GM12874 (cell line): ENCODE measurements around the gene PTGDS.

Experiments
- CTCF ChIP-seq: IDR thresholded peaks from 2 replicates; pipeline ENCODE4 v1.5.1; 2011; ENCODE audit warnings: low read depth, mild to moderate bottlenecking, control low read depth, low read length, moderate library complexity; ENCODE audit not compliant: insufficient read depth

Gene PTGDS

GRCh38 chr9:136977223-136977622 lies at the start of gene PTGDS:
TSS of gene PTGDS (plus strand) at chr9:136977504. CDS start at chr9:136977579, 75 bp downstream.
- no peak for TF ChIP-seq CTCF

- no peak for TF ChIP-seq CTCF
These were observed 48.7 kb upstream of the PTGDS start for GRCh38 chr9:136928591-136928990.

- TF ChIP-seq CTCF: no peak
These were observed 47.3 kb upstream of the PTGDS start for GRCh38 chr9:136930014-136930413.

DNA sequence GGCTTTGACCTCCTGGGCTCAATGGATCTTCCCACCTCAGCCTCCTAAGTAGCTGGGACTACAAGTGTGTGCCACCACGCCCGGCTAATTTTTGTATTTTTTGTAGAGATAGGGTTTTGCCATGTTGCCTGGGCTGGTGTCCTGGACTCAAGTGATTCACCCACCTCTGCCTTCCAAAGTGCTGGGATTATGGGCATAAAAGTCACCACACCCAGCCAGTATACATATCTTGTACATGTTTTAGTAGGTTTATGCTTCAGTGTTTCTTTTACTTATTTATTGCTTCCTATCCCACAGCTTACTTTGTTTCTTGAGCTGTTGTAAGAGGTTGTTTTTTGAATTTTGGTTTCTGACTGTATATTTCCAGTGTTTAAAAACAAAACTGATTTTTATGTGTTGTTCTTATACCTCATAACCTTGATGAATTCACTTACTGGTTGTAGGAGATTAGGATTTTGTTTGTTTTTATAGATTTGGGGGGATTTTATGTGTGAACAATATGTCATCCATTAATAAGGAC lies 45.6 kb upstream of the PTGDS start:
- TF ChIP-seq CTCF: no peak

DNA sequence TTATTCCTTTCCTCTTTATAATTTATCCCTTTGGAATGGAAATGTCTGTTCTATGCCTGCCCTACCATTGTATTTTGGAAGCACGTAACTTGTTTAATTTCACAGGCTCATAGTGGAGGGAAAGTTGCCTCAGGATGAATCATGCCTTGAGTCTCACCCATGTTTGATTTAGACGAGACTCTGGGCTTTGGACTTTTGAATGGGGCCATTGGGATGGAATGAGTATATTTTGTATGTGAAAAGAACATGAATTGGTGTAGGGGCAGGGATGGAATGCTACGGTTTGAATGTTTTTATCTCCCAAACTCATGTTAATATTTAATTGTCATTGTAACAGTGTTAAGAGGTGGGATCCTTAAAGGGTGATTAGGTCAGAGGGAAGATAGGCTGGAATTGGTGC lies 43.0 kb upstream of the PTGDS start:
- TF ChIP-seq CTCF: no peak

DNA sequence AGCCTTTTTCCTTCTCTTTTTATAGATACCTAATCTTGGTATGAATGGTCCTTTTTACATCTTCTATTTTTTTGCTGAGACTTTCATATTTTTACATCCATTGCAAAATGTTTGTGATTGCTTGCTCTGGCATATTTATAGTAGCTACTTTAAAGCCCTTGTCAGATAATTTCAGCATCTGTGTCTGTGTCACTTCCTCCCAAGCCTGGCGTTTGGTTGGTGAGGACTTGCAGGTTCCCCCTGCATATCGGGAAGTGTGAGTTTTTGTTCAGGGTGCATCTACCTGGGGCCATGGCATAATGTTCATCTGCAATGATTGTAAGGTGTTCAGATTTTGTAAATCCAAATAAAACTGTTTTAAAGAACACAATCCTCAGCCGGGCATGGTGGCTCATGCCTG lies 41.7 kb upstream of the PTGDS start:
- TF ChIP-seq CTCF: no peak

- no peak for TF ChIP-seq CTCF
These were observed 40.6 kb upstream of the PTGDS start for GRCh38 chr9:136936645-136937170.
